Panc1 (cell line): ENCODE measurements around the gene DEPP1. TPM values are rescaled to one million over a fixed set of nuclear protein-coding genes. Genes with fewer than 3 reads are reported as not detected.
A peak's percentile ranks its signal among the peaks of the same experiment; 100 is the strongest.

Source experiments
- ATAC-seq: fragments of 200-7000 bp; cut with Tn5 transposase; 2 replicates; pipeline ENCODE4 v1.9.1; 2020; ENCODE audit warnings: mild to moderate bottlenecking, moderate library complexity
- BruUV-seq: library from RNA; stranded (reverse); fragments of 400-500 nt; replicated peaks from 2 replicates; lab custom pipeline; 2021; lab: Mats Ljungman, UMichigan
- CTCF ChIA-PET: fragments of 300-600 bp; sonication (Branson Sonifier 250); formaldehyde crosslinking; loops from one replicate; lab custom pipeline; 2022; ENCODE audit warnings: antibody characterized with exemption; lab: Charles Lee
- POLR2A ChIA-PET: fragments of 300-600 bp; sonication (Branson Sonifier 250); formaldehyde crosslinking; loops from one replicate; lab custom pipeline; 2022; ENCODE audit warnings: antibody characterized with exemption; lab: Charles Lee
- DNase-seq: peaks from one replicate; pipeline ENCODE4 v3.0.0-alpha.2; 2010; ENCODE audit warnings: low read depth, low spot score
- H3K27ac ChIP-seq: 2 replicates; pipeline ENCODE4 v1.5.1; 2011; ENCODE audit warnings: mild to moderate bottlenecking, low read length, inconsistent platforms
- H3K27me3 ChIP-seq: fragments of 200-500 bp; sonication (Bioruptor generic); 2 replicates; pipeline ENCODE4 v1.6.0; 2014; ENCODE audit warnings: low read length, inconsistent platforms; ENCODE audit not compliant: control insufficient read depth, insufficient read depth
- H3K36me3 ChIP-seq: fragments of 200-500 bp; sonication (Bioruptor generic); 2 replicates; pipeline ENCODE4 v1.5.1; 2014; ENCODE audit warnings: inconsistent platforms, mild to moderate bottlenecking, low read length, moderate library complexity; ENCODE audit not compliant: control insufficient read depth, insufficient read depth
- H3K4me1 ChIP-seq: 2 replicates; pipeline ENCODE4 v1.5.1; 2011; ENCODE audit warnings: inconsistent platforms, mild to moderate bottlenecking, low read length, moderate library complexity; ENCODE audit not compliant: control insufficient read depth, insufficient read depth
- H3K4me3 ChIP-seq, 2 experiments: 2 replicates each; pipeline ENCODE4 v1.5.1; 2011 to 2012; ENCODE audit warnings: low read depth in 2 of 2, low read length in 2 of 2, mild to moderate bottlenecking in 2 of 2, inconsistent platforms in 1 of 2, moderate library complexity in 1 of 2
- H3K9me3 ChIP-seq: fragments of 200-500 bp; sonication (Bioruptor generic); 2 replicates; pipeline ENCODE4 v1.5.1; 2014; ENCODE audit warnings: low read depth, mild to moderate bottlenecking, inconsistent platforms, low read length, moderate library complexity; ENCODE audit not compliant: control insufficient read depth, insufficient read depth
- CTCF ChIP-seq: fragments of 450-650 bp; IDR thresholded peaks from 2 replicates; pipeline ENCODE4 v1.5.1; 2017; ENCODE audit warnings: mild to moderate bottlenecking
- POLR2AphosphoS5 ChIP-seq: IDR thresholded peaks from 2 replicates; pipeline ENCODE4 v1.6.1; 2012; ENCODE audit warnings: mild to moderate bottlenecking, low read depth, low read length, moderate library complexity
- REST ChIP-seq, 2 experiments: IDR thresholded peaks; 2 replicates each; pipeline ENCODE4 v1.6.1; 2011 to 2012; ENCODE audit warnings: low read depth in 2 of 2, control low read depth in 1 of 2, low read length in 1 of 2, mild to moderate bottlenecking in 1 of 2, moderate library complexity in 1 of 2; ENCODE audit not compliant: insufficient read depth in 1 of 2
- SIN3A ChIP-seq: IDR thresholded peaks from 2 replicates; pipeline ENCODE4 v1.6.1; 2012; ENCODE audit warnings: low read depth, mild to moderate bottlenecking, low read length, moderate library complexity, borderline replicate concordance; ENCODE audit not compliant: insufficient read depth
- TCF7L2 ChIP-seq: IDR thresholded peaks from 2 replicates; pipeline ENCODE4 v1.6.1; 2011; ENCODE audit warnings: mild to moderate bottlenecking, low read depth, low read length, inconsistent platforms
- in situ Hi-C: cut with HindIII; loops from 2 replicates; pipeline ENCODE4 v1.10.0; 2016; ENCODE audit warnings: low sequenced_read_pairs, low pct_unique_long_range_greater_than_20kb
- intact Hi-C: fragments of 100-400 bp; cut with micrococcal nuclease; formaldehyde crosslinking; loops from one replicate; pipeline ENCODE4 v1.10.0; 2022; ENCODE audit not compliant: unreplicated experiment
- total RNA-seq: library from RNA; stranded (reverse); gene quantifications from one replicate; pipeline ENCODE4 v1.2.1, GENCODE V29; 2021; ENCODE audit not compliant: unreplicated experiment

DEPP1 gene
- total RNA-seq, 1 experiment from 2014 or later, result 16.6 TPM

GRCh38 chr10:44951576-44952226 is 26.9 kb downstream of the DEPP1 start:
- POLR2A ChIA-PET, result no interaction called here
- CTCF ChIA-PET, result no interaction called here
- peaks cover 4% of the 10 kb centered on the region; the same call in 1 of the 2 replicates for H3K4me1 ChIP-seq
- no peak for DNase-seq
- BruUV-seq, result no TSS peak
- no peak for ATAC-seq
- H3K9me3 ChIP-seq, result no peaks in the 10 kb centered on the region
- no peak overlapping the region for H3K4me3 ChIP-seq
- TF ChIP-seq SIN3A, result no peak
- no peak for TF ChIP-seq POLR2AphosphoS5
- no peak for TF ChIP-seq CTCF
- TF ChIP-seq TCF7L2, result no peak
- TF ChIP-seq REST (IDR thresholded peaks at IDR 0.05; ENCODE audit: insufficient read depth in 1 of 2, low read depth in 2 of 2, low read length in 1 of 2), result no peak
- intact Hi-C loops (no loop called here), in situ Hi-C loops (no loop called here)
- H3K27ac ChIP-seq, result no peak overlapping the region
- no peaks in the 10 kb centered on the region for H3K36me3 ChIP-seq
- H3K27me3 ChIP-seq, result no peaks in the 10 kb centered on the region

GRCh38 chr10:44950326-44951225 is 28.0 kb downstream of the DEPP1 start:
- intact Hi-C loops (no loop called here), in situ Hi-C loops (no loop called here)
- no peaks in the 10 kb centered on the region for H3K36me3 ChIP-seq
- TF ChIP-seq TCF7L2, result no peak
- TF ChIP-seq SIN3A, result no peak
- no peak; the same call in 1 of the 2 replicates for TF ChIP-seq POLR2AphosphoS5
- TF ChIP-seq CTCF, result no peak
- no peak for DNase-seq
- no peaks in the 10 kb centered on the region for H3K9me3 ChIP-seq
- peak; percentile 31; the same call in 1 of the 2 replicates for ATAC-seq
- POLR2A ChIA-PET, result interaction anchor here (0.6 kb wide), 1 partner anchor 1624 kb away, joined by 13 read pairs; no protein-coding TSS in a partner anchor
- no TSS peak for BruUV-seq
- H3K4me1 ChIP-seq, result peaks cover 4% of the 10 kb centered on the region; the same call in 1 of the 2 replicates
- H3K27ac ChIP-seq, result no peak overlapping the region
- H3K27me3 ChIP-seq, result no peaks in the 10 kb centered on the region
- CTCF ChIA-PET, result no interaction called here
- no peak overlapping the region for H3K4me3 ChIP-seq
